ENCODE results near the gene NRP1. TPM values are rescaled to one million over a fixed set of nuclear protein-coding genes. Genes with fewer than 3 reads are reported as not detected.
A peak's percentile ranks its signal among the peaks of the same experiment; 100 is the strongest.

The NRP1 gene
- total and polyA plus RNA-seq, 4 donors, result 18.5 to 188 (median 71.7) TPM

GRCh38 chr10:33129996-33130386 is 204.5 kb downstream of the NRP1 start:
- Histone ChIP-seq H3K4me3 (no peak overlapping the region), H3K36me3 (ENCODE audit: control insufficient read depth in 4 of 4, insufficient read depth in 4 of 4, low read length in 4 of 4) (no peaks in the 10 kb centered on the region), H3K27me3 (ENCODE audit: control insufficient read depth in 3 of 3, insufficient read depth in 3 of 3, low read length in 2 of 3) (no peaks in the 10 kb centered on the region), H3K9me3 (ENCODE audit: control insufficient read depth in 4 of 4, insufficient read depth in 3 of 4, low read length in 3 of 4) (peaks cover 0 to 2% (median 0%) of the 10 kb centered on the region in 4 donors), H3K27ac (ENCODE audit: low read depth in 1 of 2, low read length in 1 of 2) (no peak overlapping the region), H3K4me1 (ENCODE audit: control insufficient read depth in 5 of 5, insufficient read depth in 5 of 5, low read length in 5 of 5) (peaks cover 0 to 15% (median 0%) of the 10 kb centered on the region in 5 donors), H3K9ac (ENCODE audit: insufficient read depth in 1 of 2, low read length in 2 of 2) (no peak overlapping the region)
- ATAC-seq (ENCODE audit: insufficient read depth, low FRiP score) (no peak), DNase-seq (no peak)
- TF ChIP-seq, protein P1, sequence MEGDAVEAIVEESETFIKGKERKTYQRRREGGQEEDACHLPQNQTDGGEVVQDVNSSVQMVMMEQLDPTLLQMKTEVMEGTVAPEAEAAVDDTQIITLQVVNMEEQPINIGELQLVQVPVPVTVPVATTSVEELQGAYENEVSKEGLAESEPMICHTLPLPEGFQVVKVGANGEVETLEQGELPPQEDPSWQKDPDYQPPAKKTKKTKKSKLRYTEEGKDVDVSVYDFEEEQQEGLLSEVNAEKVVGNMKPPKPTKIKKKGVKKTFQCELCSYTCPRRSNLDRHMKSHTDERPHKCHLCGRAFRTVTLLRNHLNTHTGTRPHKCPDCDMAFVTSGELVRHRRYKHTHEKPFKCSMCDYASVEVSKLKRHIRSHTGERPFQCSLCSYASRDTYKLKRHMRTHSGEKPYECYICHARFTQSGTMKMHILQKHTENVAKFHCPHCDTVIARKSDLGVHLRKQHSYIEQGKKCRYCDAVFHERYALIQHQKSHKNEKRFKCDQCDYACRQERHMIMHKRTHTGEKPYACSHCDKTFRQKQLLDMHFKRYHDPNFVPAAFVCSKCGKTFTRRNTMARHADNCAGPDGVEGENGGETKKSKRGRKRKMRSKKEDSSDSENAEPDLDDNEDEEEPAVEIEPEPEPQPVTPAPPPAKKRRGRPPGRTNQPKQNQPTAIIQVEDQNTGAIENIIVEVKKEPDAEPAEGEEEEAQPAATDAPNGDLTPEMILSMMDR (IDR thresholded peaks at IDR 0.05; ENCODE audit: control extremely low read depth, extremely low read depth), result no peak
- whole genome bisulfite sequencing, 2 donors, result 90 to 91% methylated on average over 5 of the region's 5 CpGs

DNA sequence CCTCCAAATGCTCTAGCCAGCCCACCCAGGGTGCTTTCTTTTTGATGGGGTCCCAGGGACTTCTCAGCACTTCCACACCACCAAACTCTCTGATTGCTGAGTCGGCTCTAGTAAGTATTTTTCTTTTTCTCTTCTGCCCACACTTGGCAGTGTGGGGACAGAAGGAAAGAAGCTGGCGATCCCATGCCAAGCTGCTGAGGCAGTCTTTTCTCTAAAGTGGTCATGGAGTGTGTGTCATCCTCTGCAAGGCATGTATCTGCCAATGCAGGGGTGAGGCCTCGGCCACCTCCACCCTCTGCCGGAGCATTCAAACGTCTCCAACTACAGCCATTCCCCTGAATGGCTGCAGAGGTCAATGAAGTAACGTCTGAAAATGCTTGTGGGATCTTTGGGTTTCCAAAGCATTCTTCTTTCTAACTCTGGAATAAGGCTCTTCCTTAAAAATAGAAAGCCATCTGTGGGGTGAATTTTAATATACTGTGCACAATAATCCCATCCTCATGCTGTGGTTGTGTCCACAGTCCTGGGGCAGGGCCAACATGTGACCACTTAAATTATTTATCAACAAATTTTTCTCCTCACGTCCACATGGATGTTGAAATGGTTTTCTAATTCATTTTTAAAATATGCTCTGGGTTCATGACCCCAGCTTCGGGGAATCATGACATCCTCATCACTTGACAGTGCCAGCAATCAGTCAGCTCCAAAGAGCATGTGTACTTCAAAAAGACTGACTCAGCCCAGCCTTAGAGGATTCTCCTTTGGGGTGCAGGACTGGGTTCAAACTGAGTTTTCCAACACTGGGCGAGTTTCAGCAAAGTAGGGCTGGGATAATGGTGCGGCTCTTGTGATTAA is 205.1 kb downstream of the NRP1 start:
- Histone ChIP-seq H3K4me3 (no peak overlapping the region), H3K9ac (ENCODE audit: insufficient read depth in 1 of 2, low read length in 2 of 2) (no peak overlapping the region), H3K27me3 (ENCODE audit: control insufficient read depth in 3 of 3, insufficient read depth in 3 of 3, low read length in 2 of 3) (no peaks in the 10 kb centered on the region), H3K36me3 (ENCODE audit: control insufficient read depth in 4 of 4, insufficient read depth in 4 of 4, low read length in 4 of 4) (no peaks in the 10 kb centered on the region), H3K4me1 (ENCODE audit: control insufficient read depth in 5 of 5, insufficient read depth in 5 of 5, low read length in 5 of 5) (peaks cover 0 to 15% (median 0%) of the 10 kb centered on the region in 5 donors), H3K9me3 (ENCODE audit: control insufficient read depth in 4 of 4, insufficient read depth in 3 of 4, low read length in 3 of 4) (peaks cover 0 to 2% (median 0%) of the 10 kb centered on the region in 4 donors), H3K27ac (ENCODE audit: low read depth in 1 of 2, low read length in 1 of 2) (peak overlapping the region in 1 of 2 donors; percentile 24)
- no peak for DNase-seq
- ATAC-seq (ENCODE audit: insufficient read depth, low FRiP score), result no peak
- TF ChIP-seq, protein P1 (IDR thresholded peaks at IDR 0.05; ENCODE audit: control extremely low read depth, extremely low read depth), result no peak
- 70 to 84% methylated on average over 10 of the region's 10 CpGs for WGBS, 2 donors

DNA sequence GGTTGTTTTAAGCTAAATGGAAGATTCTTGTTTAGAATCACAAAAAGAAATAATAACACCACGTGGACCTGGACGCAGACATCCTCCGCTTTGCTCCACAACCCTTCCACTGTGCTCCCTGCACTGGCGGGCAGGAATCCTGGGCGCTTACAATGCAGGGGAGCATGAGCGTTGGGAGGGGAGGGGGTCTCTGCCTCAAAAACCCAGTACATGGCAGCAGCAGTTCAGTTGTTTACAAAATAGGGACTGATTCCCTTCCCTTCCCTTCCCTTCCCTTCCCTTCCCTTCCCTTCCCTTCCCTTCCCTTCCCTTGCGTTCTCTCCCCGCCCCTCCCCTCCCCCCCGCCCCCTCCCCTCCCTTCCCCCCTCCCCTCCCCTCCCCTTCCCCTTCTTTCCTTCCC is 206.8 kb downstream of the NRP1 start:
- no peak for ATAC-seq (ENCODE audit: insufficient read depth, low FRiP score)
- TF ChIP-seq, protein P1 (IDR thresholded peaks at IDR 0.05; ENCODE audit: control extremely low read depth, extremely low read depth), result no peak
- Histone ChIP-seq H3K9ac (ENCODE audit: insufficient read depth in 1 of 2, low read length in 2 of 2) (no peak overlapping the region), H3K27me3 (ENCODE audit: control insufficient read depth in 3 of 3, insufficient read depth in 3 of 3, low read length in 2 of 3) (no peaks in the 10 kb centered on the region), H3K27ac (ENCODE audit: low read depth in 1 of 2, low read length in 1 of 2) (no peak overlapping the region), H3K9me3 (ENCODE audit: control insufficient read depth in 4 of 4, insufficient read depth in 3 of 4, low read length in 3 of 4) (peaks cover 0 to 2% (median 0%) of the 10 kb centered on the region in 4 donors), H3K4me3 (no peak overlapping the region), H3K36me3 (ENCODE audit: control insufficient read depth in 4 of 4, insufficient read depth in 4 of 4, low read length in 4 of 4) (no peaks in the 10 kb centered on the region), H3K4me1 (ENCODE audit: control insufficient read depth in 5 of 5, insufficient read depth in 5 of 5, low read length in 5 of 5) (peaks cover 0 to 15% (median 0%) of the 10 kb centered on the region in 5 donors)
- WGBS, 2 donors, result 80 to 85% methylated on average over 7 to 8 of the region's 9 CpGs
- DNase-seq, result no peak

Small RNAs within 50 kb of the gene (small RNA-seq; reads per million reads assigned to genes)
- gene AL353600.1 (ENCODE audit: low replicate concordance), result not detected
- not detected for gene RN7SL398P (ENCODE audit: low replicate concordance)

All from lung (tissue), 13 donors.